Effector CD8-positive, alpha-beta T cell (primary cell): ENCODE results near the gene TM9SF3.

Experiments
- DNase-seq: peaks from one replicate; lab custom pipeline; 2025; lab: John Stamatoyannopoulos, UW

Gene TM9SF3

DNA sequence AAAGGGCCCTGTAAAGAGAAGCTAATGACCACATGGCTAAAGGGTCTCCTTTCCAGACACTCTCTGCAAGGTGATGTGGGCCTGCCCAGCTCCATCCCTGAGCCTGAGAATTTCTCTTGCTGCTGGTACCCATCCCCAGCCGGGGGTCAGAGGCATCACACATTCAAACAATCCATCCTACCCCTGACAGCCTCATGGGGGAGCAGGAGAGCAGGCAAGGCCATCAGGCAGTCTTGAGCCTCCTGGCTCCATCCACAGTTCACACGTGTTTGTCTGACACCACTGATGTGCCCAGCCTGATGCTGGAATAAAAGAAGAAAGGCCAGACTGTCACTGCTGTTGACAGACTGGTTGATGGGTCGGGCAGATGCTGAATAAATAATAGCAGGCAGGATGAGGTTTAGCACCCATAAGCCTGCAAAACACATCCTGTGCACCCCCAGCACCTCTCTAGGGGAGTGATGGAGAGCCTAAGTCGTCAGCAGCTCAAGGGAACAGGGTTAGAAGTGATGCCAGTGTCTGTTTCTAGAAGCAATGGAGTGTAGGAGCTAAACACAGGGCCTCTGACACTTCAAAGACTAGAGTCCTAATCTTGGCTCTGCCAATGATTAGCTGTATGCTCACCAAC is 116.6 kb downstream of the TM9SF3 start:
- no peak for DNase-seq

DNA sequence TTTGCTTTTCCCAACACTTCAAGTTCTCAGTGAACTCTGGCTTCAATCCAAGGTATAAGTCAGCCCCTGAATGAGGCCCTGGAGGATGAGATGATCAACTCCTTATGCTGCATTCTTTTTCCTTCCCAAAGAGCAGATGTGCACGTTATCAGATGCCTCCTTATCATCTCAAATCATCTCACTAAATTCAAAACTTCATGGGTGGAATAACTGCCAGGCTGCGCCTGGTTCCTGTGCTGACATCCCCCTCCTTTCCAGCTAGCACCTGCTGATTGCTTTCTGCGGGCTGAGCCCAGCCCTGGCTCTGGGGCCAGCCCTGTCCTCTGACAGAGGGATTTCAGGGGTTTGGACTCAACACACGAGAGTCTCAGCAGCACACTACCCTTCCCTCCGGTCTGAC is 118.0 kb downstream of the TM9SF3 start:
- DNase-seq, result no peak
